H1 (cell line): Measurements from ENCODE around the gene KCNJ12.
"Not testable (repeated sequence)": the region's sequence is repeated elsewhere in the genome, so short reads cannot be mapped to it uniquely, and the experiment has no call there.

Source experiments
- ATF2 ChIP-seq: IDR thresholded peaks from 2 replicates; pipeline ENCODE4 v1.6.1; 2012; ENCODE audit warnings: low read length, inconsistent platforms
- POLR2A ChIP-seq, 2 experiments: IDR thresholded peaks; 1 replicate in 1 of 2; 2 replicates in 1 of 2; pipeline ENCODE4 v1.6.1; 2011; ENCODE audit warnings: low read depth in 2 of 2, low read length in 2 of 2, mild to moderate bottlenecking in 2 of 2; ENCODE audit errors: control extremely low read depth in 1 of 2
- POLR2AphosphoS5 ChIP-seq: IDR thresholded peaks from 2 replicates; pipeline ENCODE4 v1.6.1; 2011; ENCODE audit warnings: low read depth, low read length
- RAD21 ChIP-seq, 2 experiments: IDR thresholded peaks in 1 of 2; conservative IDR thresholded peaks in 1 of 2; 2 replicates each; pipeline ENCODE4 v1.6.1; 2011; ENCODE audit warnings: low read depth in 2 of 2, low read length in 2 of 2, improper control_type of control experiment in 1 of 2, inconsistent platforms in 1 of 2, mild to moderate bottlenecking in 1 of 2, moderate library complexity in 1 of 2

- not testable (repeated sequence) for TF ChIP-seq ATF2; RAD21 (IDR thresholded peaks at IDR 0.05 in 1 of 2, conservative IDR thresholded peaks at IDR 0.05 in 1 of 2; ENCODE audit: low read depth in 2 of 2, low read length in 2 of 2); POLR2A (IDR thresholded peaks at IDR 0.05; ENCODE audit: control extremely low read depth in 1 of 2, low read depth in 2 of 2, low read length in 2 of 2); POLR2AphosphoS5
These were observed 35.8 kb upstream of the KCNJ12 start for GRCh38 chr17:21340407-21340806.
